ENCODE data around the gene ARHGAP31.

DNA sequence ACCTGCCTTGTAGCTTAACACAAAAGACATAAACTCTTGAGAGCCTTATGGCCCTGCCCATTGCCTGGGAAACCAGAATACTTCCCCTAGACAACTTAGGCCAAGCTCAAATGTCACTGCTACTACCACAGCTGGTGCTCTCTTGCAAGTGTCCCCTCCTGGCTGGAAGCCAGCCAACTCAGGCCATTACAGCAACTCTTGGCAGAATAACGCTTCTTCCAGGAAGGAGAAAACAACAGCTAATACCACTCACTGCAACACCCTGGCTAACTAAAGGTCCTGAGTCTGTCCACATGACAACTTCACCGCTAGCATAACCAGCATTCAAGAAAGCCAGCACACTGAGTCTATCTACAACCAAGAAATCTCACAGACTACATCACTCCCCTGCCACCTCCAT lies 48.4 kb upstream of the ARHGAP31 start:
- TF ChIP-seq, protein P1, sequence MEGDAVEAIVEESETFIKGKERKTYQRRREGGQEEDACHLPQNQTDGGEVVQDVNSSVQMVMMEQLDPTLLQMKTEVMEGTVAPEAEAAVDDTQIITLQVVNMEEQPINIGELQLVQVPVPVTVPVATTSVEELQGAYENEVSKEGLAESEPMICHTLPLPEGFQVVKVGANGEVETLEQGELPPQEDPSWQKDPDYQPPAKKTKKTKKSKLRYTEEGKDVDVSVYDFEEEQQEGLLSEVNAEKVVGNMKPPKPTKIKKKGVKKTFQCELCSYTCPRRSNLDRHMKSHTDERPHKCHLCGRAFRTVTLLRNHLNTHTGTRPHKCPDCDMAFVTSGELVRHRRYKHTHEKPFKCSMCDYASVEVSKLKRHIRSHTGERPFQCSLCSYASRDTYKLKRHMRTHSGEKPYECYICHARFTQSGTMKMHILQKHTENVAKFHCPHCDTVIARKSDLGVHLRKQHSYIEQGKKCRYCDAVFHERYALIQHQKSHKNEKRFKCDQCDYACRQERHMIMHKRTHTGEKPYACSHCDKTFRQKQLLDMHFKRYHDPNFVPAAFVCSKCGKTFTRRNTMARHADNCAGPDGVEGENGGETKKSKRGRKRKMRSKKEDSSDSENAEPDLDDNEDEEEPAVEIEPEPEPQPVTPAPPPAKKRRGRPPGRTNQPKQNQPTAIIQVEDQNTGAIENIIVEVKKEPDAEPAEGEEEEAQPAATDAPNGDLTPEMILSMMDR (conservative IDR thresholded peaks at IDR 0.05 in 1 of 2, IDR thresholded peaks at IDR 0.05 in 1 of 2; ENCODE audit: extremely low read depth in 1 of 2, insufficient read depth in 1 of 2, low read depth in 1 of 2, low read length in 2 of 2): no peak
- no peak for TF ChIP-seq EZH2 (IDR thresholded peaks at IDR 0.05; ENCODE audit: borderline replicate concordance, low read length)

Measured in mammary epithelial cell (primary cell).